ENCODE data around the gene DMD.

DNA sequence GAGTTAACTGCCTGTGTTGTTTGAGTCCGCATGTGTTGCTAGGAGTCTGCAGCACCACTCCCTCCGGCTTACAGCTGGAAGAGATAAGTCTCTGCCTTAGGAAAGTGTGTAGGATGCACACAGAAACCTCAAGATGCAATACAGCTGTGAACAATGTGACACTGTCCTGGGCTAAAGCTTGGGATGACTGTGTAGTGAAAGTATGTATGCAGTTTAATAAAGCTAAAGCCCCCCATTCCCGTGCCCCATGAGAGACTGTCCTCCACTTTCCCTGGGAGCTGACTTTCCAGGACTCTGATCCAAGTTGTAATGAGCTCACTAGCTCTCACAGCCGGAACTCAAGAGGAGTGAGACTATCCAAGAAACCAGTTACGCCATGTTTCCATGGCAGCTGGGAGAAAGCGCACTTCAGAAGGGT, 1982.9 kb downstream of the DMD start:
- TF ChIP-seq CTCF (IDR thresholded peaks at IDR 0.05) (no peak), EP300 (IDR thresholded peaks at IDR 0.05) (no peak)

Data from ovary (tissue), 3 donors.